G401 (cell line): Measurements from ENCODE around the gene CIB4. TPM values are rescaled to one million over a fixed set of nuclear protein-coding genes. Genes with fewer than 3 reads are reported as not detected.
"Not testable (repeated sequence)": the region's sequence is repeated elsewhere in the genome, so short reads cannot be mapped to it uniquely, and the experiment has no call there.

ENCODE experiments used
- DNase-seq: peaks from one replicate; pipeline ENCODE4 v3.0.0-alpha.2; 2015; ENCODE audit warnings: low spot score
- in situ Hi-C: cut with HindIII; loops from 2 replicates; pipeline ENCODE4 v1.10.0; 2016; ENCODE audit warnings: low sequenced_read_pairs, mixed read lengths
- total RNA-seq: library from RNA; depleted of rRNA; stranded (reverse); fragments of >200 nt; shearing (Covaris generic); gene quantifications from 2 replicates; pipeline ENCODE4 v1.2.3, GENCODE V29; 2014

CIB4 gene
- total RNA-seq, 1 experiment from 2014 or later, result not detected

DNA sequence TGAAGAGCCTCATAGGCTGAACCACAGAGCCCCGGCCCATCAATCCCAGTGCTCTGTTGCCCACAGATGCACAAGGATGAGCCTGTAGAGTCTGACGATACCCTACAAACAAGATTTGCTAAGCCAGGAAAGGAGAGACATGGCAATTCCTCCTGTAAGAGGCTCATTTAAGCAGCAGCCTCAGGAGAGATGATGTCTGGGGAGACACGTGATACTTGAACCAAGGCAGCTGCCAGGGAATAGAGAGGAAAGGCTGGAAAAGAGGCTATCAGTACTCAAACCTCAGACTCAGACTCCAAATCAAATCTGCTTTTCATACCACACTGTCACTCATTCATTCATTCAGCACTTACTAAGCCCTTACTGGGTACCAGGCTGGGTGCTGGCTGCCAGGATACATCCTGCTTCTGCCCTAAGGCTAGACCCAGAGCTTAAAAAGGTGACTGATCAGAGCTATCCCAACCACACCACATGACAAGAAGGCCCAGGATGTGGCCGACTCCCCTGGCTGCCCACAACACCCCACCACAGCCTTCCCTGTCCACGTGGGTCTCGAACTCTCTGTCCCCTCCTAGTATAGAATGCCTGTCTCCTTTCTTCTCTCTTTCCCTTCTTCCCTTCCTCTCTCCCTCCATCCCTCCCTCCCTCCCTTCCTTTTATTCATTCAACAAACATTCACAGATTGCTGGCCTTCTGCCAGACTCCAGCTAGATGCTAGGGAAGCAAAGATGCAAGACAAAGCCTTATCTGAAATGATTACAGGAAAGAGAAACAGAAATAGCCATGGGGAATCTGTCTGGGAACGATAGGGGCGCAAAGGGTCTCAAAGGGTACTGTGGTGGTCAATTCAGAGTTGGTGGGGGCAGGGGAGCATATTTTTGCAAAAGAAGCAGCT lies 27.9 kb upstream of the CIB4 start:
- DNase-seq, result no peak
- in situ Hi-C loops, result no loop called here

- no peak for DNase-seq
- in situ Hi-C loops, result no loop called here
Measured at GRCh38 chr2:26668041-26668440, 26.9 kb upstream of the CIB4 start.

DNA sequence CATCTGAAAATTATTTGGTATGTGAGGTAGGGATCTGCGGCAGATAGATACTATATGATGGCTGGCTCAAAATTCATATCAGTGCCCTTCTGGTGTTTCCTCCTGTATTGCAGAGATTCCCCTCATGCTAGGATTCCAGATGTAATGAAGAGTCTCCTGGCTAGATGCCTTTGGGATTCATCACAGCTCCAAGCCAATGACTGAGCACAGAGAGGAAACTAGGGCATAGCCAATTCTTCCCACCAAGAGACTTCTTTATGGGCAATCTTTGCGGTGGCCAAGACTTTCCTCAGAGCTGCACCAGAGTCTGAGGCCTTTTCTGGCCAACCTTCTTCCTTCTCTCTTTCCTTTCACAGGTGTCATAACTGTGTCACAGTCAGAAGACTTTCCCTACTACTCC lies 25.5 kb upstream of the CIB4 start:
- in situ Hi-C loops, result no loop called here
- DNase-seq, result no peak

GRCh38 chr2:26665296-26665695 lies 24.1 kb upstream of the CIB4 start:
- in situ Hi-C loops, DNase-seq: not testable (repeated sequence)

- in situ Hi-C loops, result no loop called here
- no peak for DNase-seq
Measured at GRCh38 chr2:26660363-26660962, 19.3 kb upstream of the CIB4 start.

DNA sequence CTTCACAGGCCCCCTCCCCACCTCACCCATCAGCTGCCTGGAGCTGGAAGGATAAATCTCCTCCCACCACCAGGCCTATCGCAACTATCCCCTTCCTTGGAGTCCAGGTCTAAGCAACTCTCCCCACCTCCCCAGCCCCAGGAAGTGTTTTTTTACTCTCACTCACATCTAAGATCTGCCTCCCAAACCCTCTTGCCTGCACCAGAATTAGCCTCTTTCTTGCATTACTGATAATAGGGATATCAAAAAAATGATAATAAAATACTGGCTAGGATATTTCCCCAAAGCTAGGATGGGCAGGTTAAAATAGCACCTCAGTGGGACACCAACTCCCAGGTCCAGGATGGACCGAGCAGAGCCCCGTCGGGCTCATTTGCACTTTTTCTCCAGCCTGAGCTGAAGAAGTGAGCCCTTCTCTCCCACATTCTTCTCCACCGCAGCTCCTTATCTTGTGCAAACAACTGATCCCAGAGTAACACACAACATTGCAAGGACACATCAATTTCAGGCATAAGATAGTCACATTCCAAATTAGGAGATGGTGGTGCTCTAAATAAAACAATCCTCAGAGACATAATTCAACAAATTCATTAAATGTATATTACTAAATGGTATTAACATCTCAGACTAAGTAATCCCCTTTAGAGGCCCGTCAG lies 17.7 kb upstream of the CIB4 start:
- in situ Hi-C loops, result no loop called here
- DNase-seq, result no peak

DNA sequence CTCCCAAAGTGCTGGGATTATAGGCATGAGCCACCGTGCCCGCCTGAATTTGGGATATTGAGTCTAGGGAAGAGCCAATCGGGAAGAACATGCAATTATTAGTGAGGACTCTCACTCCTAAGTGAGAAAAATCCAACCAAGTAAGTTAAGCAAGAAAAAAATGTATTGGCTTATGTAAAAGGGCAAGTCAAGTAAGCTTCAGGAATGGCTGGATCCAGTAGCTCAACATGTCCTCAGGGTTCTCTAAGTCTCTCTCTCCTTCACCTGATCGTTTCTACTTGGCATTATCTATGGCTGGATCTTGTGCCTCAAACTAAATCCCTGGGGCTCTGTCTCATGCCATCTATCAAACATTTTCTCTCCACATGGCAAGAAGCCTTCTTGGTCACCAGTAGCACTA lies 16.1 kb upstream of the CIB4 start:
- DNase-seq, result no peak
- in situ Hi-C loops, result no loop called here

- in situ Hi-C loops, result no loop called here
Measured at GRCh38 chr2:26655611-26656195, 14.5 kb upstream of the CIB4 start.

GRCh38 chr2:26655120-26655519 lies 14.0 kb upstream of the CIB4 start:
- DNase-seq, in situ Hi-C loops: not testable (repeated sequence)

More at GRCh38 chr2:26655611-26656195, 14.5 kb upstream of the CIB4 start:
- no peak for DNase-seq

GRCh38 chr2:26654061-26654340 lies 12.8 kb upstream of the CIB4 start:
- DNase-seq, result no peak
- in situ Hi-C loops, result no loop called here

- in situ Hi-C loops, result no loop called here
- DNase-seq, result no peak
Measured at GRCh38 chr2:26653207-26654060, 12.3 kb upstream of the CIB4 start.

- no peak for DNase-seq
- in situ Hi-C loops, result no loop called here
Measured at GRCh38 chr2:26652361-26653041, 11.3 kb upstream of the CIB4 start.

- in situ Hi-C loops, result no loop called here
- no peak for DNase-seq
Measured at GRCh38 chr2:26651799-26652198, 10.6 kb upstream of the CIB4 start.

- in situ Hi-C loops, result no loop called here
- DNase-seq, result no peak
Measured at GRCh38 chr2:26651470-26651771, 10.3 kb upstream of the CIB4 start.

- in situ Hi-C loops, result no loop called here
- no peak for DNase-seq
Measured at GRCh38 chr2:26650713-26651469, 9.7 kb upstream of the CIB4 start.

DNA sequence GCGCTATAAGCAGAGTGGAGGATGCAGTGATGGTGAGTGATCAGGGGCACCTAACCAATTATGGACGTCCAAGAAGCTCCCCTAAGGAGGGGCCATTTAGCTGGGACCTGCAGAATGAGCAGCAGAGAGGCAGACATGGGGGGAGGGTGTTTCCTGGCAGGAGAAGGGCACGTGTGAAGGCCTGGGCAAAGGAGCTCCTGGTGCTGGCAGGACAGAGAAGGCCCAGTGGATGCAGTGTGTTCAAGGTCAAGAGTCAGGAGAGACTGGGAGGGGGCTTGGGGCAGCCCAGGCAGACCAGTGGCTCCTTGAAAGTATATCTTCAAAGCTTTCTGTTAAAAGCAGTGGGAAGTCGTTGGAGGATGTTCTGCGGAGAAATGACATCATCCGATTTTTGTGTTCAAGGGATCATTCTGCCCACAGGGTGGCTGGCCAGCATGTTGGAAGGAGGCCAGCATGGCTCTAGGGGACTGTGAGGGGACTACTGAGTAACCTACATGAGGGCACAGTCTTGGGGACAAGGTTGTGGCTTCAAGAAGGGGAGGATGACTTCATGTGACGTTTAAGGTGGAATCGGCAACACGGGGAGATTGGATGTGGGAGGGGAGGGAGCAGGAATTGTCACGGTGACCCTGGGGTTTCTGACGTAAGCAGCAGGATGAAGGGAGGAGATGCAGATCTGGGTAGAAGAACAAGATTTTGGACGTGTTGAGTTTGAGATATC lies 9.0 kb upstream of the CIB4 start:
- in situ Hi-C loops, result no loop called here

GRCh38 chr2:26649322-26649721 lies 8.2 kb upstream of the CIB4 start:
- in situ Hi-C loops, result no loop called here
- DNase-seq, result no peak

More for the DNA sequence above, 9.0 kb upstream of the CIB4 start:
- no peak for DNase-seq

- in situ Hi-C loops, result no loop called here
- no peak for DNase-seq
Measured at GRCh38 chr2:26648516-26648915, 7.3 kb upstream of the CIB4 start.
